CD4-positive, alpha-beta T cell treated with Interleukin-21 for 1 hour (primary cell): ENCODE data around the gene AGAP1.

Experiments
- DNase-seq: peaks from one replicate; pipeline ENCODE4 v3.0.0-alpha.2; 2020

AGAP1 gene

GRCh38 chr2:235492850-235493344 is 946 bp upstream of the AGAP1 start:
- no peak for DNase-seq

- no peak for DNase-seq
Observed at GRCh38 chr2:235493402-235493774, 455 bp upstream of the AGAP1 start.

- no peak for DNase-seq
Observed at GRCh38 chr2:235494716-235495372, 1.0 kb downstream of the AGAP1 start.

- no peak for DNase-seq
Observed at GRCh38 chr2:235495373-235496238, 1.8 kb downstream of the AGAP1 start.

GRCh38 chr2:235496239-235496621 is 2.4 kb downstream of the AGAP1 start:
- no peak for DNase-seq

GRCh38 chr2:235497096-235497495 is 3.3 kb downstream of the AGAP1 start:
- no peak for DNase-seq

- no peak for DNase-seq
Observed at GRCh38 chr2:235498541-235498940, 4.7 kb downstream of the AGAP1 start.

GRCh38 chr2:235498946-235499812 is 5.3 kb downstream of the AGAP1 start:
- no peak for DNase-seq

- no peak for DNase-seq
Observed at GRCh38 chr2:235500110-235500760, 6.4 kb downstream of the AGAP1 start.

GRCh38 chr2:235500761-235501672 is 7.2 kb downstream of the AGAP1 start:
- no peak for DNase-seq

- DNase-seq = no peak
Observed at GRCh38 chr2:235501673-235502031, 7.8 kb downstream of the AGAP1 start.

- DNase-seq = no peak
Observed at GRCh38 chr2:235502336-235502735, 8.5 kb downstream of the AGAP1 start.

GRCh38 chr2:235504441-235505180 is 10.8 kb downstream of the AGAP1 start:
- no peak for DNase-seq

GRCh38 chr2:235505181-235505741 is 11.4 kb downstream of the AGAP1 start:
- DNase-seq = no peak

- DNase-seq = no peak
Observed at GRCh38 chr2:235506291-235506996, 12.6 kb downstream of the AGAP1 start.

GRCh38 chr2:235506997-235507615 is 13.3 kb downstream of the AGAP1 start:
- DNase-seq = no peak

- no peak for DNase-seq
Observed at GRCh38 chr2:235507928-235508327, 14.1 kb downstream of the AGAP1 start.

- no peak for DNase-seq
Observed at GRCh38 chr2:235508371-235509160, 14.7 kb downstream of the AGAP1 start.

- DNase-seq = no peak
Observed at GRCh38 chr2:235510318-235510717, 16.5 kb downstream of the AGAP1 start.
